HL-60/S4 treated with phorbol 12-myristate 13-acetate at 8.2 ng/mL for 4 days and 3 days (cell line): ENCODE measurements around the gene ACOX3.

Source experiments
- in situ Hi-C: fragments of 300-500 bp; cut with MboI; formaldehyde crosslinking; loops from 2 replicates; pipeline ENCODE4 v1.15.0; 2022; ENCODE audit warnings: low sequenced_read_pairs

The ACOX3 gene

DNA sequence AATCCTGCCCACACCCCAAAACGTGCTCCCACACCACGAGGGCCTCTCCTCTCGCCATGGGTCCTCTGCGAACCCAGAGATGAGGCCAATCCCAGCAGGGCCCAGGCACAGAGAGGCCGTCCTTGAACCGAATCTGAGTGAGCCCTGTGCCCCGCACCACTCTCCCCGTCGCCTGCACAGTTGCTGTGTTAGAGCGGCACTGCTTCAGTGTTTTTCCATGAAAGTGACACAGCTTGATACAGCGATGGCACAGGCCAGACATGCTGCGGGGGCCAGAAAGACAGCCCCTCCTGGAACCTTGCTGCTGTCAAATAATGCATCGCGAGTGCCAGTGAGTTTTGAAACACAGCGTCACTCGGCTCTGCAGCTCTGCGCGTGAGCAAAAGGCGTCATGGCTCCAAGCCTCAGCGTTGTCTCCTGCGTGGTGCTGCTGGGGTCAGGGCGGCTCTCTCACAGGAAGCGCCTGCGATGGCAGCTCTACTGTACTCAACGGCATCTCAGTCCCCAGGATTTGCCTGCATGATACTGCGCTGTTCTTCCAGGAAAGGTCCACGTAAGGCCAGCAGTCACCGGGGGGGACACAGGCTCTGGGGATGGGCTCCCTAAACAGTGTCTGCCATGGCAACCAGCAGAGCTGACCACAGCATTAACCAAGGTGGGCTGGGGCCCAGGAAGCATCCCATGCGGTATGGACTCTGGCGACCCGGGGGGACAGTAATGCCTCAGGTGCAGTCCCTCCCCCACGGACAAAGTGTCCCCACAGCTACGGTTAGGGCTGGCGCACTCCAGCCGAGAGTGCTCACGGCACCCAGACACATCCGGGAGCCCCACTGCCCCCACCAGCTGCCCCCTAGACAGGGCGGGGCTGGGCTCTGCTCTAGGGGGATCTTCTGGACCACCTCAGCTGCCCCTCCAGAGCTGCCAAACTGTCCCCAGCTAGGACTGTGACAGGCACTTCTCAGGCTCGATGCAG is 63.1 kb downstream of the ACOX3 start:
- in situ Hi-C loops, result no loop called here

DNA sequence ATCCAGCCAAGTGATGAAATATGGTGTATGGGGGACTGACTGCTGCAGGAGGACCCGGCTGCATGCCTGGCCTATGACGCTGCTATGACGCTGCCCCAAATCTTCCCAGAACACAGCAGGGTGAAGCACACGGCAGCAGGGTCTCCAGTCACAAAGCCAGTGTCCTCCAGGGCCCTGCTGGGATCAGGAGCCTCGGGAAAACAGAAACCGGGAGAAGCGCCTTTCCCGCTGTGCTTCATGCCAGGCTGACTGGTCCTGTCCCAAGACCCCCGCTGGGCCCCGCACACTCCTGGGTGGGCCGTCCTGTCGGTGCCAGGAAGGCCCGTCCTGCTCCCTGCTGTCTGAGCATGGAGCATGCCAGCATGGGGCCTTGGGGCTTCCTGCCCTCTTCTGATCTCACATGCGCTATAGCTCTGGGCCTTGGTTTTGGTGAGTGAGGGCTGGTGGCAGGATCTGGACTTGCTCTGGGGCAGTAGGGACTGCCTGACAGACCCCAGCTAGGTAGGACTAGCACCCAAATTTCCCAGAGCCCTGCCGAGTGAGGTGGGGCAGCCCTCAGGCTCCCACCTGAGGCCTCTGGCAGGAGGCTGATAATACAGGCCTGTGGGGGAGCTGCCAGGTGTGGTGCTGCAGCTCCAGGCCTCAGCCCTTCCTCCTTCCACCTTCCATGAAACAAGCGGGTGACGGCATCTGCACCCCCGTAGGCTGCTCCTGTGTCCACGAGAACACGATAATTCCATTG is 64.0 kb downstream of the ACOX3 start:
- in situ Hi-C loops, result no loop called here

DNA sequence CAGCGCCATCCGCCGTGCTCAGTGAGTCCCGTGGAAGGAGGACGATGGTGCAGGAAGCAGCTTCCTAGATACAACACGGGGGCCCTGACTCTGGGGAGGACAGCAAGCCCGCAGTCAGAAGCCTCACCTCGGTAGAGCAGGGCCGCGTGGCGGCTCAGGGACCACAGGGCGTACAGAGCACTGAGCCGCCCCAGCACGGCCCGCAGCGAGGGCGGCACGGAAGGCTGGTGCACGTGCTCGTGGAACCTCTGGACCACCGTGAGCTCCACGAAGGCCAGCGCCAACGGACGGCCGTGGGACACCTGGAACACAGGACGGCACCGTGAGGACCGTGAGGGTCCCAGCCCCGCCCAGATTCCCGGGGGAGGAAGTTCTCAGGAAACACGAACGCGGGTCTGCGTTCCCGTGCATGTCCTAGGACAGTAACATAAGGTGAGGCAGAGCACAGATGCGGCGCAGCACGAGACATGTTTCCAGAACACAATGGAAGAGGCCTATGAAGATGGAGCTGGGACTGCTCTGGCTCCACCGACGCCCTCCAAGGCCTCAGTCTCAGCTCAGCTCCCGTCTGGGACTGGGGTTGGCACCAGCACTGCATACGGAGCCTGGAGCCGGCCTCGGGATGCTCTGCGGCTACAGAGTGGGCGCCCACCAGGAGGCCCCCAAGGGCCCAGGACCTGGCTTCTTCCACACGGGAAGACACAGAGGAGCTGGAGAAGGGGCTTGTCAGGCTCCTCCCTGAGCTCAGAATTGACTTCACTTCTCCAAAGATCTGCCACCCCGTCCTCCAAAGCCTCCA is 65.5 kb downstream of the ACOX3 start:
- in situ Hi-C loops, result no loop called here

DNA sequence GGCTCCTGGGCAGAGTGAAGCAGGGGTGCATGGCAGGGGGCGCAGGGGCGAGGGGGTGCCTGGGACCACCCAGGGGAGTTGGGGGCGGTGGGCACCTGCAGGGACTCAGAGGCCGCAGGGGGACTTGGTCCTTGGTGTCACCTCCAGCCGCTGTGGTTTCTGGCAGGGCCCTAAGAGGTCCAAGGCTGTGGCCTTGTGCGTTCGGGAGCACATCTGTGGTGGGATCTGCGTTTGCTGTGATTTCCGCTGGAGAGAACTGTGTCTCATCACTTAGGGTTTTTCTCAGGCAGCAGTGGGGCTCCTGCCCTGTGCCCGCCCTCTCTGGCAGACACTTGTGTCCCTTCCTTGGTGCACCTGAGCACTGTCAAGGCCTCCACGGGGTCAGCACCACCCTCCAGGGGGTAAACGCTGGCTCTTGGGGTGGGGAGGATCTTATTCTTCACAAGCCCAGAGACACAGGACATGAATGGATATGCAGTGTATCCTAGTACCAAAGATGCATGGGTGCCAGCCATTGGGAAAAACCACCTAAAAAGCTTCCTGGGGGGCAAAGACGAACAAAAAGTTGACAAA is 66.5 kb downstream of the ACOX3 start:
- in situ Hi-C loops, result no loop called here

DNA sequence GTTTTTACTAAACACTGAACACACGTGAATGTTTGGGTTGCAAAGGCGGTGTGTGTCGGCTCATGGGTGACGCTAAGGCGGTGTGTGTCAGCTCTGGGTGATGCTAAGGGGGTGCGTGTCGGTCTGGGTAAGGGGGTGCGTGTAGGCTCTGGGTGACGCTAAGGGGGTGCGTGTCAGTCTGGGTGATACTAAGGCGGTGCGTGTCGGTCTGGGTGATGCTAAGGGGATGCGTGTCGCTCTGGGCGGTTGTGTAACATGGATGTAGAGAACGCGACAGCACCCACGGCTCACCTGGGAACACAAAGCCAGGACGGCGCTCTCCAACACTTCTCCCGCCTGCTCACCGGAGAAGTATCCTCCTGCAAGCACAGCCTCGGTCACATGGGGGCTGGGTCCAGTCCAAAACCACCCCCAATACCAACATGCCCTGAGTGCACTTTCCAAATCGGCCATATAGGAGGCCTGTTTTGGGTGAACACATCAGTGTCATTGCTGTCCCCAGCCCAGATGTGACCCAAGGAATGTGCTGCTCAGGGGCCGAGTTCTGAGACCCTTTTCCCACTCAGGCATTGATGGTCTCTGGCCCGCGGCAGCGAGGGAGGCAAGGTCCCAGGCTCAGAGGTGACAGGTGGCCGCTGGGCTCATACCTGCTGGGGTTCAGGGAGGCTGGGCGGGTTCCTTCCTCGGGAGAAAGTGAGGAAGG is 67.1 kb downstream of the ACOX3 start:
- in situ Hi-C loops, result no loop called here

DNA sequence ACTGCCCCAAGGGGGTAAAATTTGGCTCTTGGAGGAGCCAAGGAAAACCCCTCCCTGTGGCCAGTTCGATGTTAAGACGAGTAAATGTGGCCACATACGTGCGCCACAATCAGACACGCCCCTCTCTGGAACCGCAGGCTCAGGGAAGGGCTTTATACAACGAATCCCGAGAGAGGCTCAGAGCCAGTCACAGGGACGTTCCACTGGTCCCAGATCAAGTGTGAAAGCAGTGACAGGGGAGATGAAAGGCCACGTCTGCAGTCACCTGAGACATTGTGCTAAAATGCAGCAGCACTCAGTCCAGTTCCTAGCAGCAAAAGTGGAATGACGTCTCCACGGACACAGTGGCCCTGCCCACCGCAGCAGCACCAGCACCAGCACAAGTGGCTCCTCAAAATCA is 68.0 kb downstream of the ACOX3 start:
- in situ Hi-C loops, result no loop called here

DNA sequence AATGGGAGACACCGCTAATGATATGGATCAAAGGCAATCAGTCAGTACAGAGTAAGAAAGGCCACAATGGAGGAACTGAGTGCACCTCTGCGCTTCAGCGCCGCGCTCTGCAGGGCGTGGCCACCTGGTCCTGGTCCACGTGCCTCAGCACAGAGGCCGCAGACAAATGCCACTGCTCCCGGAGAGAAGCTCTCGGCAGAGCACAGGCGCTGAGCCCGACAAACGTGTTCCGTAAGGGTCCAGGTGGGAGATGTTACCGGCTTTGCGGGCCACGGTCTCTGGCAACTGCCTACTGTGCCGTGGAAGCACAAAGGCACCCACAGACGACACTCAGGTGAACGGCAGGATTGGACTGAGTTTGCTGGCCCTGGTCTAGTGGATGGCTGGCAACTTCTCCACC is 68.9 kb downstream of the ACOX3 start:
- in situ Hi-C loops, result no loop called here

DNA sequence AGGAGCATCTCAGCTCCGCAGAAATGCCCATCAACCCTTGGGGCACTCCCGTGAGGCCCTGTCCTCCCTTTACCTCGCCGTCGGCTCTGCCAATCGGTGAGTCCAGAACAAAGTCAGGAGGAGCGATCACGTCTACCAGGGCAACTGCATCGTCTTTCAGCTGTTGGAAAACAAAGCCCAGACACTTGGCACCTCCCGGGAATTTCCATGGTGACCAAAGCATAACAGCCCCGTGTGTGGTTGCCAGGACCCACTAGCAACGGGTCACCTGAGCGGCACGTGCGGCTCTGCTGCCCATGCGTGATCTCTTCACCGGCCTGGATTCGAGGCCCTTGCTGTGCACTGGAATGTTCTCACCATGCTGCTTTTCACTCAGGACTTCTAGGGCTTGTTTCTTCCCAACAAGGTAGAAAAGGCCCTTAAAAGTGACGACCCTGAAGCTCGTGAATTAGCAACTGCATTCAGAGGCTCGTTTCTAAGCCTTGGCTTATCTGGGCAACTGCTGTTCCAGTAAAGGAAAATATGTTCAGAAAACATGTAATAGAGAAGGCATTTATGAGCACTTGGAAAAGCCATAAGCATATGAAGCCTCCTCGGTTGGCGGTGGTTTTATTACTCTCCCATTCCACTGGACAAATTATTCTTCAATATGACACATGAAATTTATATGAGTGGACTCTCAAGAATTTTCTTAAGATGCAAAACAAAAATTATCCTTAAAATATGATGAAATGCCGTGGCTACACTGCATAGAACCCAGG is 69.5 kb downstream of the ACOX3 start:
- in situ Hi-C loops, result no loop called here

DNA sequence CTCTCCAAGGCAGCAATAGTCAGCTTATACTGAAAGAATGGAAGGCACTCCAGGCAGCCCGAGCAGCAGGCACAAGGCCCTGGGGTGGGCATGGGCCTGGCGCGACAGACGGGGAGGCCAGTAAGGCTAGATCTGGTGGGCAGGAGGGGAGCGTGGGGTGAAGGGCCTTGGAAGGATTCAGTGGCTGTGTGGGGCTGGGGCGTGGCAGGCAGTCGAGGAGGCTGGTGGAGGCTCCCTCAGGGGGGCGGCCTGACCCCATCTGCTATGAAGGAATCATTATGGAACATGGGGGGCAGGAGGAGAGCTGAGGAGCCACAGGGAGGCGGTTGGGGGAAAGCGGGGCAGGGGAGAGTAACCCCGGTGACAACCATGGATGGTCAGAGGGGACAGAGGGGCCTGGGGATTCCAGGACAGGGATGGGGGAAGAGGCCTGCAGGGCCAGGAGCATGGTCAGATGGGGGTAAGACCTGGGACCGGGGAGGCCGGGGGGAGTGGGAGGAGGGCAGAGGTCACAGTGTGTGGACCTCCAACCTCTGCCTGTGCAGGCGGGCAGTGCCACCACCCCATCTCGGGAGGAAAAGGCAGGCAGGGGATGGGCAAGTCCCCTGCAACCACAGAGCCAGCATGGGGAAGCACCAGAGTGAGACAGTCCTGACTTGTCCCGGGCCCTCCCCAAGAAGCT is 70.3 kb downstream of the ACOX3 start:
- in situ Hi-C loops, result no loop called here

DNA sequence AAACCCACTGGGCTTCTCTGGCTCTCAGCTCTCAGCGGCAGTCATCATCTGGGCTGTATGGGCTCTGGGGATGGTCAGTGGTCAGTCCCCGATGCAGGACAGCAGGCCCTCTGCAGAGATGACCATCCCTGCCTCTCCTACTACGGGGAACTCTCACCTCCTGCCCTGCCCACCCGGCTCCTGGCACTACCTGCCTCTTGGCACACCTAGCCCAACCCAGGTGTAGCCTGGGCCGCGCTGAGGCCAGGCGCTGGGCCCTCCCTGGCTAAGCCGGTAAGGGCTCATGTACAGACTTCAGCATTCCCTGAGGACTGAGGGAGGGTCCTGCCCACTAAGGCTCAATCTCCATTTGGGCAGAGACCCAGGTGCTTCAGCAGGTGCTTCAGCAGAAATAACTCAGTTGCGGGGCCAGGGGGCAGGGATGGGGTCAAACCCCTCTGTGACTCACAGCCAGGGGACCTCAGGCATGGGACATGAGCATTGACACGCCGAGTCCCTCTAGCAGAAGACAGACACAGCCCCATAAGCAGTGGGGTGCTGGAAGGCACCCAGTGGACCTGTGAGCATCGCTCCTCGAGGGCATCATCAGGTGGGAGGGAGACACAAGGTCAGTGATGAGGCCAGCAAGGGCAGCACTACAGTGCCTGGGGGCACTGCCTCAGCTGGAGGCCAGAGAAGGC is 71.0 kb downstream of the ACOX3 start:
- in situ Hi-C loops, result no loop called here

DNA sequence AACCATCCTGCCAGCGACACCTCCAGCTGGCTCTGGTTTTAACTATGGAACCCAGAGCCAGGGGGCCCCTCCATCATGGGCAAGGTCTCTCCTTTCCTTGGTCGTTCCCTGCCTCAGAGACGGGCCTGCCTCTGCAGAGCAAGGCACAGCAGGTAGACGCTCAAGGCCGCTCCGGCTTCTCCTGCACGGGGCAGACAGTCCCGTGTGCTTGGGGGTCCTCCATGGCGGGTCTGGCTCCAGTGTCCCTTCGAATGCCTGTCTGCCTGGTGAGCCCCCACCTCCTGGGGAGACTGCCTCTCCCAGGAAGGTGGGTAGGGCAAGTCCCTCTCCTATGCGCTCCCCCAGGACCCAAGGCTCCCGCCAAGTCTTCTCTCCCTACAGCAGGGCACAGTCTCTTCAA is 71.5 kb downstream of the ACOX3 start:
- in situ Hi-C loops, result no loop called here

DNA sequence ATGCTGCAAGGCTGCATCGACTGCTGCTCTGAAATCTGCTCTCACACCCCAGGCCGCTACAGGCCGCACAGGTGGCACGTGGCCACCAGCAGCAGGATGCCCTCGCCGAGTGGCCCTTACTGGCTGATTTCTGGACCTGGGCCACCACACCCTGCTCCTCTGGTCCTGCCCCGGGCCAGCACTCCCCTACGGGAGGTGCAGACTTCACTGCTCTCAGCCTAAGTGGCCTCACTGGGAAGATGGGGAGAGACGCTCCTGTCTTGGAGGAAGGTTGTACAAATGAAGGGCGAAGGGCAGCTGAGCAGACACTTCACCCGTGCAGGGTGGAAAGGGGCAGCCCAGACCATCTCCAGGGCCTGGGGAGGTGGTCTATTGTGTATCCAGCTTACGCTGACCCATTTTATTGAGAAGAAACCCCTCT is 72.5 kb downstream of the ACOX3 start:
- in situ Hi-C loops, result no loop called here

DNA sequence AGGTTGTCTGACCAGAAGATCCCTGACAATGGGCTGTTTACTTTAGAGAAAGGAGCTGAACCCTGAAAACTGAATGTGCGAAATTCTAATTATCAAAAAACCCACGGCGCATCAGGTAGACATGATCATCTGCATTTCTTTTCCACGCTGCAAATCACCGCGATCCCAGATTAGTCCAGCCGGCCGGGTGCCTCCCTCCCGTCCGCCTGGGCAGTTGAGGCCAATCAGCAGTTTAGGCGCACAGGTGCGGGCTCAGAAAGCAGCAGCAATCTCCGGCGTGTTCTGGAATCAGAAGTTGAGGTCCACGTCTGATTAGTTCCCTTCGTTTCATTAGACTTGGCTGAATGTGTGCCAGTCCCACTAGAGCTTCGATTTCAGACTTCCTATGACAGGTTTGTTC is 73.9 kb downstream of the ACOX3 start:
- in situ Hi-C loops, result no loop called here

DNA sequence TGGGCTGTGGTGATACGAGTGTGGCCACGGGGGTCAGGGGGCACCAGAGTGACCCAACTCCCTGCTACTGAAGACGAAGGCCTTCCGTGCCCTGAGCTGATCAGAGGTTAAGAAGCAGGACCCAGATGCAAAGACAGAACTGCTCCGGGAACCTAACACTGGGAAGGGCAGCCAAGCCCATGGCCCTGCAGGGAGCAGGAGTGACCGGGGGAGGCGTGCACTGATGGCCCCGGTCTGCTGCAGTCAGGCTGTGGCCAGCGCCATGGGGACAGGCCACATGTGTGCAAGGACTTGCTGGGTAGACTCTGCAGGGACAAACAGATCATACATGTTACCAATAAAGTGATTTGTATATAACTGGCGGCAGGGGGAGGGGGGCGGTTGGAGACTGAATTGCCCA is 74.6 kb downstream of the ACOX3 start:
- in situ Hi-C loops, result no loop called here

DNA sequence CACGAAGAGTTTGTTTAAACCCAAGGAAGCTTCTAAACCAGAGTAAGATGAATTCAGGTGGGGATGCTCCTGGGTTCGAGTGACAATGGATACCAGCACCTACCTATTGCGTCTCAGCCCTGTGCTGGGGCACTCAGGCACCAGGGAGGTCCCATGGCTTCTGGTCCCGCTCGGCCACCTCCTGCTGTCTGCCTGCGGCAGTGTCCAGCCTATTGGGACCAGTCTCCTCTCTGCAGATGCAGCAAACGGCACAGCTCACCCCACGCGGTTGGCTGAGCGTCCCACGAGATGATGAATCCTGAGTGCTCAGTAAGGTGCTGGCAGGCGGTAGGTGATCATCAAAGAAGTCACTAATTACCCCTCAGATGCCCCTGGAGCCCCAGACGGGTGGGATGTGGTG is 75.2 kb downstream of the ACOX3 start:
- in situ Hi-C loops, result no loop called here

DNA sequence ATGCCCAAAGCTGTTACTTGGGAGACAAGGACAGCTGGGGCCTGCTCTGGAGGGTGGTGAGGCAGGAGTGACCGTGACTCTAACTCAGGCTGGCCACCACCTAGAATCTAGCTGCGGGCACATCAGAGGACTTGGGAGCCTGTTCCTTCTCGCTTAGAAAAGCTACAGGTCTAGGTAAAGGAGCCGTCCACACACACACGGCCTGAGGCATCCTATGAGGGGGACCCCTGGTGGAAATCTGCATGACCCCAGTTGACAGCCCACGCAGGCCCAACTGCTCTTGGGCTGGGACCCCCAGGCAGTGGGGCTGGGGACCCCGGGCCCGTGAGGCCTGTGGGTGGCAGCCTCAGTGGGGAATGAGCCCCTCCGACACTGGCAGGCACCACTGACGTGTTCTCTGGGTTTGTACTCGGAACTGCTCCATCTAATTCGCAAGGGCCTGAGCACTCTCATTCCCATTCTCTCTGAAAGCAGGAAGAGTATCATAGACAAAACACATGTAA is 75.6 kb downstream of the ACOX3 start:
- in situ Hi-C loops, result no loop called here

DNA sequence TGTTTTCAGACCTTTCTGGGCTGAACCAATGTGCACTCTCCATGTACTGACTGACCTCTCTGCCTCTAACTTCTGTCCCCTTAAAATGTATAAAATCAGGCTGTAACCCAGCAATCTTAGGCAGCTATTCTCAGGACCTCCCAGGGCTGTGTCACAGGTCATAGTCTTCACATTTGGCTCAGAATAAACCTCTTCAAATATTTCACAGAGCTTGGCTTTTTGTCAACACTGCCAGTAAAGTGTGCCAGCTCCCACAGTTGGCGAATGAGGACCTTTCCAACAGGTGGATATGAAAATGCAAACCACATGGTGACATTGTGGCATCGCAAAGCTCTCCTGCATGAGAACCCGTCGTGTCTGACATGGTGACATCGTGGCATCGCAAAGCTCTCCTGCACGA is 76.4 kb downstream of the ACOX3 start:
- in situ Hi-C loops, result no loop called here

DNA sequence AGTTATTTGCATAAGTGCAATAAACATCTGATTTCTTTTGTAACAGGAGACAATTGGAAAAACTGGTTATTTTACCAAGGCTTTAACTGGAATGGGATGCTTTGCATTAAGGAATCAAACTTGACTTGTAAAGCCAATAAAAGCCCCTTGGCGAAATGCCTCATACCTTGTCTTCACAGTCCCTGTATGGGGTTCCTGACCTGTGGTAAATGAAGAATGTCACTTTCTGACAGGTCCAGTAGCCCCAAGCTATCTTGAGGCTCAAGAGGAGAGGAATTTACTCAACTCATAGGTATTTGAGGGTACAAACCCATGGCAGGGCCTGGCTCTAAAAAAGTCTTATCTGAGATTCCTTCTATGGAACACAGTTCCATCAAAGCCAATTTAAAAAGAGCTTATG is 78.0 kb downstream of the ACOX3 start:
- in situ Hi-C loops, result no loop called here
